Adrenal gland (tissue), 12 donors: ENCODE data around the gene TSPAN5. TPM values are rescaled to one million over a fixed set of nuclear protein-coding genes. Genes with fewer than 3 reads are reported as not detected.

Experiments used
- DNase-seq, 7 donors: peaks; one replicate each; pipeline ENCODE4 v3.0.0-alpha.2; 2019 to 2020
- H3K27ac ChIP-seq, 5 donors: fragments of 200-600 bp; sonication (generic) in 4 of 5; 1 replicate in 3 of 5; 2 replicates in 2 of 5; pipeline versions ENCODE4 v1.5.1 to v1.8.0; 2016 to 2020; ENCODE audit warnings: mild to moderate bottlenecking in 1 of 5
- H3K27me3 ChIP-seq: fragments of 200-600 bp; 2 replicates; pipeline ENCODE4 v1.8.0; 2021
- H3K36me3 ChIP-seq, 2 donors: fragments of 200-600 bp; replicated peaks in 1 of 2; 1 replicate in 1 of 2; 2 replicates in 1 of 2; pipeline versions ENCODE4 v1.5.1 to v1.8.0; 2018 to 2022
- H3K4me1 ChIP-seq, 2 donors: fragments of 200-600 bp; replicated peaks in 1 of 2; 1 replicate in 1 of 2; 2 replicates in 1 of 2; pipeline versions ENCODE4 v1.5.1 to v1.8.0; 2018 to 2021
- H3K4me3 ChIP-seq, 4 donors: fragments of 200-600 bp; sonication (generic) in 3 of 4; one replicate each; pipeline ENCODE4 v1.5.1; 2016 to 2018
- H3K9me3 ChIP-seq, 3 donors: fragments of 200-600 bp; sonication (generic) in 1 of 3; replicated peaks in 1 of 3; 1 replicate in 2 of 3; 2 replicates in 1 of 3; pipeline versions ENCODE4 v1.5.1 to v1.8.0; 2016 to 2021
- POLR2A ChIP-seq, 2 donors: fragments of 450-650 bp; IDR thresholded peaks; one replicate each; pipeline ENCODE4 v1.6.1; 2017; ENCODE audit warnings: antibody characterized with exemption in 2 of 2, mild to moderate bottlenecking in 2 of 2, moderate library complexity in 1 of 2
- WGBS, 4 donors: extraction: QIAGEN DNeasy Blood & Tissue Kit in 2 of 4; methylation state at CpG; one replicate each; pipeline versions ENCODE4 v1.1.5 to v1.1.7; 2013 to 2017; 5-methylcytosine and 5-hydroxymethylcytosine counted together
- intact Hi-C, 2 donors: fragments of 100-400 bp; cut with DNase I; formaldehyde crosslinking; loops; one replicate each; pipeline versions ENCODE4 v1.14.1 to v1.15.0; 2022 to 2023
- polyA plus RNA-seq, 3 donors: library from polyadenylated mRNA; stranded (reverse); fragments of 200-250 nt in 2 of 3; fragments of 350-450 nt in 1 of 3; fragmentation: Illumina TruSeq in 1 of 3; extraction: RNeasy Lipid Tissue Mini Kit (QIAGEN cat#74804) in 1 of 3; gene quantifications; one replicate each; pipeline ENCODE4 v1.2.3, GENCODE V29; 2013 to 2014
- total RNA-seq, 9 donors: library from RNA; depleted of rRNA in 4 of 9; stranded (reverse); fragments of >200 nt in 4 of 9; fragments of 120-200 nt in 1 of 9; fragmentation: NEBNext Ultra II Directional in 1 of 9; extraction: Animal tissue kit (Norgen Biotek cat#: 25700) in 1 of 9; gene quantifications; one replicate each; pipeline versions ENCODE4 v1.1.0 to v1.2.4, GENCODE V29; 2013 to 2023
- TF ChIP-seq, protein P1 (sequence below), 6 experiments: fragments of 450-650 bp in 4 of 6; fragments of 200-600 bp in 2 of 6; sonication (generic) in 1 of 6; IDR thresholded peaks; 1 replicate in 5 of 6; 2 replicates in 1 of 6; pipeline versions ENCODE4 v1.5.1 to v1.8.0; 2016 to 2021; ENCODE audit warnings: antibody characterized with exemption in 6 of 6, mild to moderate bottlenecking in 2 of 6, moderate library complexity in 1 of 6
- donor health status: healthy with polysubstance abuse.
- donor health status: Bipolar disorder and iron deficiency.
- donor health status: DM: yes; HTN: yes; CAD: no.
- donor health status: DM: no; HTN: no; CAD: no.
- donor health status: DM: no; HTN: no; CAD: no.
- donor health status: DM: yes; HTN: yes; CAD: no.

The TSPAN5 gene
- total and polyA plus RNA-seq, 12 donors: 1.4 to 23.8 (median 2.7) TPM

GRCh38 chr4:98679738-98680137, 21.3 kb upstream of the TSPAN5 start:
- intact Hi-C loops: no loop called here

GRCh38 chr4:98677799-98678198, 19.4 kb upstream of the TSPAN5 start:
- TF ChIP-seq POLR2A (IDR thresholded peaks at IDR 0.05): no peak
- TF ChIP-seq, protein P1, sequence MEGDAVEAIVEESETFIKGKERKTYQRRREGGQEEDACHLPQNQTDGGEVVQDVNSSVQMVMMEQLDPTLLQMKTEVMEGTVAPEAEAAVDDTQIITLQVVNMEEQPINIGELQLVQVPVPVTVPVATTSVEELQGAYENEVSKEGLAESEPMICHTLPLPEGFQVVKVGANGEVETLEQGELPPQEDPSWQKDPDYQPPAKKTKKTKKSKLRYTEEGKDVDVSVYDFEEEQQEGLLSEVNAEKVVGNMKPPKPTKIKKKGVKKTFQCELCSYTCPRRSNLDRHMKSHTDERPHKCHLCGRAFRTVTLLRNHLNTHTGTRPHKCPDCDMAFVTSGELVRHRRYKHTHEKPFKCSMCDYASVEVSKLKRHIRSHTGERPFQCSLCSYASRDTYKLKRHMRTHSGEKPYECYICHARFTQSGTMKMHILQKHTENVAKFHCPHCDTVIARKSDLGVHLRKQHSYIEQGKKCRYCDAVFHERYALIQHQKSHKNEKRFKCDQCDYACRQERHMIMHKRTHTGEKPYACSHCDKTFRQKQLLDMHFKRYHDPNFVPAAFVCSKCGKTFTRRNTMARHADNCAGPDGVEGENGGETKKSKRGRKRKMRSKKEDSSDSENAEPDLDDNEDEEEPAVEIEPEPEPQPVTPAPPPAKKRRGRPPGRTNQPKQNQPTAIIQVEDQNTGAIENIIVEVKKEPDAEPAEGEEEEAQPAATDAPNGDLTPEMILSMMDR (IDR thresholded peaks at IDR 0.05): no peak
- WGBS, 4 donors: 89 to 94% (median 93%) methylated on average over 3 of the region's 3 CpGs
- no peaks in the 10 kb centered on the region for H3K4me1 ChIP-seq
- no peaks in the 10 kb centered on the region for H3K9me3 ChIP-seq
- H3K27ac ChIP-seq: no peak overlapping the region
- no peaks in the 10 kb centered on the region for H3K36me3 ChIP-seq
- H3K27me3 ChIP-seq: no peaks in the 10 kb centered on the region
- no peak for DNase-seq
- intact Hi-C loops: no loop called here
- no peak overlapping the region for H3K4me3 ChIP-seq

More at GRCh38 chr4:98679738-98680137, 21.3 kb upstream of the TSPAN5 start:
- H3K4me3 ChIP-seq: no peak overlapping the region
- H3K27me3 ChIP-seq: no peaks in the 10 kb centered on the region
- TF ChIP-seq, protein P1 (IDR thresholded peaks at IDR 0.05): no peak
- TF ChIP-seq POLR2A (IDR thresholded peaks at IDR 0.05): no peak
- no peaks in the 10 kb centered on the region for H3K36me3 ChIP-seq
- DNase-seq: no peak
- H3K9me3 ChIP-seq: no peaks in the 10 kb centered on the region
- H3K4me1 ChIP-seq: no peaks in the 10 kb centered on the region
- WGBS, 4 donors: 56 to 66% (median 65%) methylated on average over 4 of the region's 4 CpGs
- H3K27ac ChIP-seq: no peak overlapping the region

DNA sequence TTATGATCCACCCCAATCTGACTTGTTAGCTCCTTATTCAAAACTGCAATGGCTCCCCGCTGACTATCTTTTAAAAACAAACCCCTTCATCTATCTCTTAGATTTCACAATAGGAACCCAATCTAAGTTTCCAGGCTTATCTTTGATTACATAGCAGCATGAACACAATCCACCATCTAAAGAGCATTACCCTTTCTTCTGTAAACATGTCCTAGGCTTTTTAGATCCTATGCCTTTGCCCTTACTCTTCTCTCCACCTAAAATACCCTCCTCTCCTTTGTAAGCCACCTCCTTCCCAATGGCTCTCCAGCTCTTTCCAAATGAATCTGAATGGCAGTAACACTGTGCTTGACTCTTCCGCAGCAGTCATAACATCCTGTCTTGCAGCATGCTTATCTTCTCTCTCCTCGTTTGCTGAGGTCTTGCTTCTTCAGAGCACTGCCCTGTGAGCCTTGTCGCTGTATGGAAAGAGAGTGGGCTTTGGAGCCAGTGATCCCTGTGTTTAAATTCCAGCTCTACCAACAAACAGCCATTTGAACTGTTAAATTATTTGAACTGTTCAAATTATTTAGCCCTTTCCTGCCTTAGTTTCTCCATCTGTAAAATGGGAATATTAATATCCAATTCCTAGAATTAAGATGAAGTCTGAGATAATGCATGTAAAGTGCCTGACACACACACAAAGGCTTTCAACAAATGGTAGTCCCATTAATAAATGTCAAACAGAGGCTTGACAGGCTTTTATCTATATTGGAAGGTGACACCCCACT, 16.2 kb upstream of the TSPAN5 start:
- Histone ChIP-seq H3K4me1 (no peaks in the 10 kb centered on the region), H3K9me3 (no peaks in the 10 kb centered on the region), H3K36me3 (no peaks in the 10 kb centered on the region), H3K4me3 (no peak overlapping the region), H3K27me3 (no peaks in the 10 kb centered on the region), H3K27ac (no peak overlapping the region)
- WGBS, 4 donors: 69 to 83% (median 82%) methylated on average over 4 of the region's 4 CpGs
- intact Hi-C loops: no loop called here
- TF ChIP-seq POLR2A (IDR thresholded peaks at IDR 0.05): no peak
- TF ChIP-seq, protein P1 (IDR thresholded peaks at IDR 0.05): no peak
- DNase-seq: no peak

DNA sequence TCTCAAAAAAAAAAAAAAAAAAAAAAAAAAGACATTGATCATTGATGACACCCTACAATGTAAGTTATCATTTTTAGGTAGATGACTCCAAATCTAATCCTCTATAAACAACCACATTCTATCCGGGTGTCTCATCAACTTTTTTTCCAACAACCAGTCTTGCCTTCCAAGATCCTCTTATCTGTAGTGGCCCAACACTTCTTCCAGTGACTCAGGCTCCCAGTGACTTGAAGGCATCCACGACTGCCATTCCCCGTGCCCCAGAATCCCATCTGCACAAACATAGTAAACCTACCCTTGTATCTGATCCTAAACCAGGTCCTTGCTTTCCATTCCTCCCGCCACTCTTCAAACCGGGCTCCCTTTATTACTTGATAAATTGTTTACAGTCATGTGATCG, 15.6 kb upstream of the TSPAN5 start:
- Histone ChIP-seq H3K27ac (no peak overlapping the region), H3K4me3 (no peak overlapping the region), H3K9me3 (no peaks in the 10 kb centered on the region), H3K36me3 (no peaks in the 10 kb centered on the region), H3K27me3 (no peaks in the 10 kb centered on the region), H3K4me1 (no peaks in the 10 kb centered on the region)
- TF ChIP-seq, protein P1 (IDR thresholded peaks at IDR 0.05): no peak
- no peak for TF ChIP-seq POLR2A (IDR thresholded peaks at IDR 0.05)
- 74 to 89% (median 84%) methylated on average over 6 of the region's 6 CpGs for WGBS, 4 donors
- no peak for DNase-seq
- intact Hi-C loops: no loop called here
